Ishikawa (cell line): ENCODE measurements around the gene VAV3.

ENCODE experiments used
- CEBPB ChIP-seq: IDR thresholded peaks from 2 replicates; pipeline ENCODE4 v1.6.1; 2012
- CREB1 ChIP-seq: IDR thresholded peaks from 2 replicates; pipeline ENCODE4 v1.6.1; 2012; ENCODE audit warnings: low read depth
- EGR1 ChIP-seq: IDR thresholded peaks from 2 replicates; pipeline ENCODE4 v1.6.1; 2012
- EP300 ChIP-seq: IDR thresholded peaks from 2 replicates; pipeline ENCODE4 v1.6.1; 2012; ENCODE audit warnings: borderline replicate concordance
- FOXM1 ChIP-seq: IDR thresholded peaks from 2 replicates; pipeline ENCODE4 v1.6.1; 2012; ENCODE audit warnings: low read depth, borderline replicate concordance
- MAX ChIP-seq: IDR thresholded peaks from 2 replicates; pipeline ENCODE4 v1.6.1; 2012
- NFIC ChIP-seq: IDR thresholded peaks from 2 replicates; pipeline ENCODE4 v1.6.1; 2012
- RAD21 ChIP-seq: IDR thresholded peaks from 2 replicates; pipeline ENCODE4 v1.6.1; 2012; ENCODE audit warnings: low read depth
- REST ChIP-seq: IDR thresholded peaks from 2 replicates; pipeline ENCODE4 v1.6.1; 2012; ENCODE audit warnings: low read depth, mild to moderate bottlenecking
- TAF1 ChIP-seq: IDR thresholded peaks from 2 replicates; pipeline ENCODE4 v1.6.1; 2012; ENCODE audit warnings: low read depth, mild to moderate bottlenecking
- TCF12 ChIP-seq: IDR thresholded peaks from 2 replicates; pipeline ENCODE4 v1.6.1; 2012; ENCODE audit warnings: low read depth
- TEAD4 ChIP-seq: IDR thresholded peaks from 2 replicates; pipeline ENCODE4 v1.6.1; 2012
- USF1 ChIP-seq: IDR thresholded peaks from 2 replicates; pipeline ENCODE4 v1.6.1; 2012
- YY1 ChIP-seq: IDR thresholded peaks from 2 replicates; pipeline ENCODE4 v1.6.1; 2012; ENCODE audit warnings: low read depth

- TF ChIP-seq YY1, result no peak
- no peak for TF ChIP-seq USF1
- 0 out of 2 replicates have a peak, but pooled peaks have one; percentile 26 for TF ChIP-seq TCF12
- no peak for TF ChIP-seq TAF1
- TF ChIP-seq RAD21, result no peak
- TF ChIP-seq CREB1, result no peak
- TF ChIP-seq MAX, result no peak
- peak; percentile 50; the same call in 1 of the 2 replicates for TF ChIP-seq EP300
- TF ChIP-seq CEBPB, result no peak
- no peak for TF ChIP-seq REST
- peak; percentile 54 for TF ChIP-seq NFIC
- no peak for TF ChIP-seq FOXM1
- peak; percentile 74 for TF ChIP-seq TEAD4
- TF ChIP-seq EGR1, result no peak
Observed at GRCh38 chr1:107530543-107530942, 434.4 kb downstream of the VAV3 start.
